Renal pelvis (tissue), 4 donors: ENCODE results near the gene LHFPL2. TPM values are rescaled to one million over a fixed set of nuclear protein-coding genes. Genes with fewer than 3 reads are reported as not detected.
"Not testable (repeated sequence)": the region's sequence is repeated elsewhere in the genome, so short reads cannot be mapped to it uniquely, and the experiment has no call there.

Source experiments
- DNase-seq: peaks from one replicate; pipeline ENCODE4 v3.0.0-alpha.2; 2013
- polyA plus RNA-seq, 3 donors: library from polyadenylated mRNA; unstranded; fragments of 120-200 nt; gene quantifications; one replicate each; pipeline ENCODE4 v1.2.1, GENCODE V29; 2013; ENCODE audit not compliant: insufficient read length in 3 of 3

Gene LHFPL2
- polyA plus RNA-seq, 3 donors: 44.7 to 47.7 (median 47.1) TPM

- no peak for DNase-seq
These were observed 171.8 kb downstream of the LHFPL2 start for GRCh38 chr5:78476795-78477194.

- DNase-seq: no peak
These were observed 173.2 kb downstream of the LHFPL2 start for GRCh38 chr5:78475370-78475769.

GRCh38 chr5:78473751-78474150, 174.8 kb downstream of the LHFPL2 start:
- no peak for DNase-seq

GRCh38 chr5:78472469-78473106, 176.0 kb downstream of the LHFPL2 start:
- peak; percentile 11 for DNase-seq

- DNase-seq: no peak
These were observed 176.7 kb downstream of the LHFPL2 start for GRCh38 chr5:78471896-78472295.

- peak; percentile 22 for DNase-seq
These were observed 180.7 kb downstream of the LHFPL2 start for GRCh38 chr5:78467752-78468357.

GRCh38 chr5:78467140-78467539, 181.4 kb downstream of the LHFPL2 start:
- no peak for DNase-seq

GRCh38 chr5:78458843-78459242, 189.7 kb downstream of the LHFPL2 start:
- no peak for DNase-seq

- DNase-seq: not testable (repeated sequence)
These were observed 191.1 kb downstream of the LHFPL2 start for GRCh38 chr5:78457507-78457906.

GRCh38 chr5:78449103-78449502, 199.5 kb downstream of the LHFPL2 start:
- no peak for DNase-seq

- DNase-seq: no peak
These were observed 200.7 kb downstream of the LHFPL2 start for GRCh38 chr5:78447775-78448424.
